NOMO-1 treated with DMSO at 0.1 percent for 48 hours (cell line): ENCODE data around the gene CFI.

Experiments used
- DNase-seq: peaks from one replicate; lab custom pipeline; 2025; ENCODE audit not compliant: unreplicated experiment; lab: John Stamatoyannopoulos, UW

CFI gene

GRCh38 chr4:109698656-109699055 is 103.1 kb downstream of the CFI start:
- no peak for DNase-seq

DNA sequence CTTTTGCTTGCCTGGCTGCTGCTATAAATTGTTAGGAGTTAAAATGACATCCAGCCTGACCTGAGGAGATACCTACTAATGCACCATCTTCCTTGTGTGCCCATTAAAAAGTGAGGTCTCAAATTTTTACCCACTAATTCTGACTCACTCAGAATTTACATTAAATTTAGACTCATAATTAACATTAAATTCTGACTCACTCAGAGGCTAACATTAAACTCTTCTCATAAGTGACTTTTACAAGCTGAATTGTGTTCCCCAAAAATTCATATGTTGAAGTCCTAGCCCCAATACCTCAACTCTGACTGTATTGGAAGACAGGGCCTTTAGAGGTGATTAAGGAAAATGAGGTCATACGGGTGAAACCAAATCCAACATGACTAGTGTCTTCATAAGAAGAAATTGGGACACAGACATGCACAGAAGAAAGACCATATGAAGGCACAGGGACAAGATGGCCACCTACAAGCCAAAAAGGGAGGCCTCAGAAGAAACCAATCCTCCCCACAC is 110.3 kb downstream of the CFI start:
- no peak for DNase-seq
